ENCODE results near the gene TAPT1. TPM values are rescaled to one million over a fixed set of nuclear protein-coding genes. Genes with fewer than 3 reads are reported as not detected.

The TAPT1 gene
- polyA plus RNA-seq, 1 of the 3 experiments (the other 2 are of a cell fraction): 6.2 TPM

DNA sequence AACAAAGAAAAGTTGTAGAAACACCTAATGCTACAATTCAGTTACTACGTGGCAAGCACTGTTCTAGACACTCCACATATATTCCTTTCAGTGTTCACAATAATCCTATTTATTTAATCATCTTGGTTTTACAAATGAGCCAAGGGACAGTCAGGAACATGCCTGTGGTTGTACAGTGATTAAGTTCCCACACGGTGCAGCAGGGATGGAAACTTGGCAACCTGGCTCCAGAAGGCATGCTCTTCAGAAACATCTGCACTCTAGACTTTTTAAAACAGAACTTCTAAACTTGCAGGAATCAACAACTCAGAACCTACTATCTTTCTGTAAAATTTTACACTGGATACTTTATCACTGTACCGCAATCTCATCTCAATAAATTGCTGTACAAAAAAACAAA lies 32.1 kb downstream of the TAPT1 start:
- no peaks in the 10 kb centered on the region for H3K27me3 ChIP-seq (ENCODE audit: insufficient read depth)
- DNase-seq: no peak
- H3K9ac ChIP-seq: no peak overlapping the region
- ChIA-PET CTCF (interaction anchor here (1.0 to 2.2 kb wide), 2 partner anchors 11 to 197 kb away, joined by 3 to 11 read pairs; no protein-coding TSS in a partner anchor), POLR2A (no interaction called here)
- H3K79me2 ChIP-seq (ENCODE audit: insufficient read depth): no peaks in the 10 kb centered on the region; the same call in 1 of the 2 replicates
- peaks cover 2 to 12% of the 10 kb centered on the region in 2 experiments for H3K4me1 ChIP-seq (ENCODE audit: control insufficient read depth in 1 of 2, insufficient read depth in 2 of 2, low read depth in 1 of 2, low read length in 1 of 2)
- 97% methylated on average over 3 of the region's 3 CpGs for WGBS (ENCODE audit: low lambda C conversion rate)
- peaks cover 17 to 35% of the 10 kb centered on the region in 2 experiments for H3K36me3 ChIP-seq (replicated peaks in 1 of 2; ENCODE audit: control insufficient read depth in 1 of 2, insufficient read depth in 2 of 2, low read length in 1 of 2)
- H3K4me3 ChIP-seq (ENCODE audit: low read depth in 2 of 2, low read length in 1 of 2): no peak overlapping the region
- no peak overlapping the region for H2AFZ ChIP-seq (ENCODE audit: low read depth)
- H3K9me2 ChIP-seq: no peaks in the 10 kb centered on the region
- H3F3A ChIP-seq (replicated peaks; ENCODE audit: insufficient read depth): no peaks in the 10 kb centered on the region
- H3K4me2 ChIP-seq: no peak overlapping the region
- TF ChIP-seq YY1 (IDR thresholded peaks at IDR 0.05; ENCODE audit: low read depth) (no peak), MXI1 (IDR thresholded peaks at IDR 0.05; ENCODE audit: low read depth, low read length) (no peak), FOXJ3 (CRISPR knock-in tag; IDR thresholded peaks at IDR 0.05) (no peak), ELF1 (IDR thresholded peaks at IDR 0.05) (no peak), TEAD4 (IDR thresholded peaks at IDR 0.05; ENCODE audit: borderline replicate concordance, insufficient read depth) (no peak), TAF1 (IDR thresholded peaks at IDR 0.05; ENCODE audit: borderline replicate concordance, low read depth, low read length) (no peak), RXRA (IDR thresholded peaks at IDR 0.05; ENCODE audit: borderline replicate concordance, low read depth) (no peak), REST (IDR thresholded peaks at IDR 0.05; ENCODE audit: low read depth, low read length) (no peak), POLR2AphosphoS5 (IDR thresholded peaks at IDR 0.05; ENCODE audit: low read depth, low read length) (no peak), SIN3A (IDR thresholded peaks at IDR 0.05; ENCODE audit: borderline replicate concordance, low read depth, low read length) (no peak), CTCF (IDR thresholded peaks at IDR 0.05) (no peak), EP300 (IDR thresholded peaks at IDR 0.05; ENCODE audit: borderline replicate concordance in 1 of 2, low read depth in 1 of 2, low read length in 1 of 2) (no peak), USF2 (IDR thresholded peaks at IDR 0.05; ENCODE audit: borderline replicate concordance, low read depth, low read length) (no peak)
- H3K9me3 ChIP-seq: no peaks in the 10 kb centered on the region
- no peaks in the 10 kb centered on the region for H4K20me1 ChIP-seq (ENCODE audit: insufficient read depth)
- no peak overlapping the region for H3K27ac ChIP-seq (ENCODE audit: low read depth in 2 of 2, low read length in 1 of 2)
